ENCODE results near the gene ADI1.

DNA sequence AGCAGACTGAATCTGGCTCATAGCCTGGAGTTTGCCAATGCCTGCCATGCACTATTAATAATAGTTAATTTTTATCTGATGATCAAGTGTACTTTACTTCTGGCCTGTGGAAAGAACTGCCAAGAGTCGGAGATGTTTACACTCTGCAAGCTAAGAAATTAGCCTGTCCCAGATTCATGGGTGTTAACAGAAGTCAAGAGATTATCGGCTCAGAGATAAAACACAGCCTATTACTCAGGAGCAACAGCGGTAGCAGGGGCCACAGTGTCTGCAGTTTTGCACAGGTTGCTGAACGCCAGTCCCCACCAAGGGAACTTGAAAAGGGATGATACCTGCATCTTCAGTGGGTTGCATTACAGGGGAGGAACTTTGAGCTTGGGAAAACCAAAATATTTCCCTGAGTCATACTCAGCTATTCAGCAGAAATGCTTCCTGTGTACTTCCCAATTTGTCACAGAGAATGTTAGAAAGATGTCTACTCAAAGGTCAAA lies 4.3 kb upstream of the ADI1 start:
- TF ChIP-seq SP1 (IDR thresholded peaks at IDR 0.05) (no peak), FOXM1 (IDR thresholded peaks at IDR 0.05; ENCODE audit: borderline replicate concordance) (no peak), NFRKB (IDR thresholded peaks at IDR 0.05) (no peak), PKNOX1 (IDR thresholded peaks at IDR 0.05) (no peak)
